ENCODE data around the gene DENND1B. TPM values are rescaled to one million over a fixed set of nuclear protein-coding genes. Genes with fewer than 3 reads are reported as not detected.

DENND1B gene
- total RNA-seq, 1 experiment from 2014 or later: 9.6 TPM

- H3K36me3 ChIP-seq (ENCODE audit: control insufficient read depth in 1 of 2, insufficient read depth in 2 of 2, low read length in 2 of 2): no peaks in the 10 kb centered on the region
- H3K79me2 ChIP-seq (ENCODE audit: insufficient read depth, low read length): no peaks in the 10 kb centered on the region
- TF ChIP-seq SRF (IDR thresholded peaks at IDR 0.05; ENCODE audit: low read depth) (no peak), POLR2AphosphoS5 (IDR thresholded peaks at IDR 0.05; ENCODE audit: low read depth, low read length) (no peak), JUND (IDR thresholded peaks at IDR 0.05) (no peak), CEBPB (IDR thresholded peaks at IDR 0.05; ENCODE audit: low read depth) (no peak), SP1 (IDR thresholded peaks at IDR 0.05; ENCODE audit: low read depth) (no peak), ZNF274 (IDR thresholded peaks at IDR 0.05; ENCODE audit: low read depth, low read length) (no peak), ZFX (IDR thresholded peaks at IDR 0.05) (no peak), CBX3 (IDR thresholded peaks at IDR 0.05; ENCODE audit: low read depth) (no peak)
- TF ChIP-seq, protein P1, sequence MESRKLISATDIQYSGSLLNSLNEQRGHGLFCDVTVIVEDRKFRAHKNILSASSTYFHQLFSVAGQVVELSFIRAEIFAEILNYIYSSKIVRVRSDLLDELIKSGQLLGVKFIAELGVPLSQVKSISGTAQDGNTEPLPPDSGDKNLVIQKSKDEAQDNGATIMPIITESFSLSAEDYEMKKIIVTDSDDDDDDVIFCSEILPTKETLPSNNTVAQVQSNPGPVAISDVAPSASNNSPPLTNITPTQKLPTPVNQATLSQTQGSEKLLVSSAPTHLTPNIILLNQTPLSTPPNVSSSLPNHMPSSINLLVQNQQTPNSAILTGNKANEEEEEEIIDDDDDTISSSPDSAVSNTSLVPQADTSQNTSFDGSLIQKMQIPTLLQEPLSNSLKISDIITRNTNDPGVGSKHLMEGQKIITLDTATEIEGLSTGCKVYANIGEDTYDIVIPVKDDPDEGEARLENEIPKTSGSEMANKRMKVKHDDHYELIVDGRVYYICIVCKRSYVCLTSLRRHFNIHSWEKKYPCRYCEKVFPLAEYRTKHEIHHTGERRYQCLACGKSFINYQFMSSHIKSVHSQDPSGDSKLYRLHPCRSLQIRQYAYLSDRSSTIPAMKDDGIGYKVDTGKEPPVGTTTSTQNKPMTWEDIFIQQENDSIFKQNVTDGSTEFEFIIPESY (IDR thresholded peaks at IDR 0.05; ENCODE audit: extremely low read depth, insufficient replicate concordance, low read length): no peak
- H3K4me3 ChIP-seq (replicated peaks in 1 of 2; ENCODE audit: low read depth in 1 of 2, low read length in 2 of 2): no peak overlapping the region
- H2AFZ ChIP-seq (ENCODE audit: low read depth, low read length, poor library complexity, severe bottlenecking): no peak overlapping the region
- no peaks in the 10 kb centered on the region for H3K27me3 ChIP-seq (ENCODE audit: insufficient read depth, low read length)
- POLR2A ChIA-PET: no interaction called here
- RAD21 ChIA-PET (ENCODE audit: low non-redundant PET in 1 of 2, low total read pairs in 2 of 2, uncharacterized antibody in 2 of 2, unreplicated experiment in 2 of 2): no interaction called here
- H3K4me1 ChIP-seq (ENCODE audit: control insufficient read depth in 1 of 2, insufficient read depth in 2 of 2, low read length in 2 of 2): no peaks in the 10 kb centered on the region
- no peak overlapping the region for H3K4me2 ChIP-seq (ENCODE audit: low read length)
- H3K9me3 ChIP-seq (ENCODE audit: control insufficient read depth in 1 of 2, insufficient read depth in 1 of 2, low read depth in 1 of 2, low read length in 2 of 2): no peaks in the 10 kb centered on the region
- DNase-seq (ENCODE audit: low read depth, low spot score) (no peak), ATAC-seq (no peak)
- no peak overlapping the region for H3K27ac ChIP-seq (ENCODE audit: low read depth, low read length)
- H3K9me2 ChIP-seq (ENCODE audit: insufficient read depth): no peaks in the 10 kb centered on the region
- no TSS peak for BruUV-seq (replicated peaks)
- CTCF ChIA-PET: no interaction called here
- no peaks in the 10 kb centered on the region for H4K20me1 ChIP-seq (ENCODE audit: insufficient read depth)
- no peak overlapping the region for H3K9ac ChIP-seq (ENCODE audit: low read length)
- intact Hi-C loops (cut with micrococcal nuclease): no loop called here
These were observed 31.7 kb downstream of the DENND1B start for GRCh38 chr1:197743578-197743977.

DNA sequence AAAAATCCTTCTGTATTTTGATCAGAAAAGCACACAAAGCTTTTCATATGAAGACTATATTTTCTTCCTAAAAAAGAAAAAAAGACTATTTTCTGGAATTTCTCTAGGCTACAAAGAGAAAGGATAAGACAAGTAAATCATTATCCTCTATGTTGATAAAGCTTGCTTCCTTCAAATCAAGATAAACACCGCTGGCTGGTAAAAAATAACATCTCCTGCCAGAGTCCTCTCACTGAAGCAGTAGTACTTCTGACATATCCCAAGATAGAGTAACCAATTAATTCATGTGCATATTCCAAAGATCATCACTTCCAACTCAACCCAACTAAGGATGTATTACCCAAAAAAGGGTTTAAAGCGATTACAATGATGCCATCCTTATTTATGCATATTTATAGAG, 34.3 kb downstream of the DENND1B start:
- Histone ChIP-seq H3K4me3 (replicated peaks in 1 of 2; ENCODE audit: low read depth in 1 of 2, low read length in 2 of 2) (no peak overlapping the region), H3K9ac (ENCODE audit: low read length) (no peak overlapping the region), H3K9me2 (ENCODE audit: insufficient read depth) (no peaks in the 10 kb centered on the region), H3K27me3 (ENCODE audit: insufficient read depth, low read length) (no peaks in the 10 kb centered on the region), H3K9me3 (ENCODE audit: control insufficient read depth in 1 of 2, insufficient read depth in 1 of 2, low read depth in 1 of 2, low read length in 2 of 2) (no peaks in the 10 kb centered on the region), H3K4me2 (ENCODE audit: low read length) (no peak overlapping the region), H3K79me2 (ENCODE audit: insufficient read depth, low read length) (no peaks in the 10 kb centered on the region), H4K20me1 (ENCODE audit: insufficient read depth) (no peaks in the 10 kb centered on the region), H3K4me1 (ENCODE audit: control insufficient read depth in 1 of 2, insufficient read depth in 2 of 2, low read length in 2 of 2) (no peaks in the 10 kb centered on the region), H2AFZ (ENCODE audit: low read depth, low read length, poor library complexity, severe bottlenecking) (no peak overlapping the region), H3K36me3 (ENCODE audit: control insufficient read depth in 1 of 2, insufficient read depth in 2 of 2, low read length in 2 of 2) (no peaks in the 10 kb centered on the region), H3K27ac (ENCODE audit: low read depth, low read length) (no peak overlapping the region)
- RAD21 ChIA-PET (ENCODE audit: low non-redundant PET in 1 of 2, low total read pairs in 2 of 2, uncharacterized antibody in 2 of 2, unreplicated experiment in 2 of 2): no interaction called here
- no TSS peak for BruUV-seq (replicated peaks)
- CTCF ChIA-PET: no interaction called here
- POLR2A ChIA-PET: no interaction called here
- DNase-seq (ENCODE audit: low read depth, low spot score) (no peak), ATAC-seq (no peak)
- intact Hi-C loops (cut with micrococcal nuclease): no loop called here
- TF ChIP-seq EZH2phosphoT487 (IDR thresholded peaks at IDR 0.05; ENCODE audit: borderline replicate concordance): no peak
- no peak for TF ChIP-seq TCF7L2 (IDR thresholded peaks at IDR 0.05; ENCODE audit: borderline replicate concordance, extremely low read depth, insufficient read depth, insufficient read length)
- no peak for TF ChIP-seq EZH2 (IDR thresholded peaks at IDR 0.05)
- TF ChIP-seq ZNF274 (IDR thresholded peaks at IDR 0.05; ENCODE audit: low read depth, low read length): no peak
- TF ChIP-seq CBX3 (IDR thresholded peaks at IDR 0.05; ENCODE audit: low read depth): no peak
- TF ChIP-seq EGR1 (IDR thresholded peaks at IDR 0.05; ENCODE audit: low read depth): no peak
- no peak for TF ChIP-seq SP1 (IDR thresholded peaks at IDR 0.05; ENCODE audit: low read depth)
- TF ChIP-seq POLR2AphosphoS5 (IDR thresholded peaks at IDR 0.05; ENCODE audit: low read depth, low read length): no peak
- TF ChIP-seq SIN3A (IDR thresholded peaks at IDR 0.05; ENCODE audit: low read depth): no peak
- TF ChIP-seq RAD21 (IDR thresholded peaks at IDR 0.05; ENCODE audit: low read depth): no peak
- no peak for TF ChIP-seq ZFX (IDR thresholded peaks at IDR 0.05)
- no peak for TF ChIP-seq CEBPB (IDR thresholded peaks at IDR 0.05; ENCODE audit: low read depth)
- TF ChIP-seq, protein P1 (IDR thresholded peaks at IDR 0.05; ENCODE audit: extremely low read depth, insufficient replicate concordance, low read length): no peak

All from HCT116 (cell line).